Measurements from ENCODE around the gene ACSL5.

ACSL5 gene

DNA sequence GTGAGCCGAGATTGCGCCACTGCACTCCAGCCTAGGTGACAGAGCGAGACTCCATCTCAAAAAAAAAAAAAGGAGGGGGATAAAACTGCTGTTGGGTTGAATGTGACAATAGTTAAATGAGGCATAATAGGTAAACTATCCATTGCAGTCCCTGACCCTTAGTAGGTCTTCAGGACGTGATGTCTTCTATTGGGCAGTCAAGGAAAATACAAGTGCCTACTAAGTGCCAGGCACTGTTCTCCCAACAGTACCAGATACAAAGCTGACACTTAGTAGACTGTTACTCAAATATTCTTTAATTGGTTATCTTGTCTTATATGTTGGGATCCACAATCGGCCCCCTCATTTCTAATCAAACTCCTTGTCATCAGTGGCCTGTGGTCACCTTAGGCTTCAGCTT is 27.1 kb upstream of the ACSL5 start:
- no peak overlapping the region for H3K27ac Mint-ChIP-seq
- peaks cover 15% of the 10 kb centered on the region for H3K27me3 Mint-ChIP-seq (ENCODE audit: low read depth, poor library complexity)
- TF ChIP-seq, protein P1, sequence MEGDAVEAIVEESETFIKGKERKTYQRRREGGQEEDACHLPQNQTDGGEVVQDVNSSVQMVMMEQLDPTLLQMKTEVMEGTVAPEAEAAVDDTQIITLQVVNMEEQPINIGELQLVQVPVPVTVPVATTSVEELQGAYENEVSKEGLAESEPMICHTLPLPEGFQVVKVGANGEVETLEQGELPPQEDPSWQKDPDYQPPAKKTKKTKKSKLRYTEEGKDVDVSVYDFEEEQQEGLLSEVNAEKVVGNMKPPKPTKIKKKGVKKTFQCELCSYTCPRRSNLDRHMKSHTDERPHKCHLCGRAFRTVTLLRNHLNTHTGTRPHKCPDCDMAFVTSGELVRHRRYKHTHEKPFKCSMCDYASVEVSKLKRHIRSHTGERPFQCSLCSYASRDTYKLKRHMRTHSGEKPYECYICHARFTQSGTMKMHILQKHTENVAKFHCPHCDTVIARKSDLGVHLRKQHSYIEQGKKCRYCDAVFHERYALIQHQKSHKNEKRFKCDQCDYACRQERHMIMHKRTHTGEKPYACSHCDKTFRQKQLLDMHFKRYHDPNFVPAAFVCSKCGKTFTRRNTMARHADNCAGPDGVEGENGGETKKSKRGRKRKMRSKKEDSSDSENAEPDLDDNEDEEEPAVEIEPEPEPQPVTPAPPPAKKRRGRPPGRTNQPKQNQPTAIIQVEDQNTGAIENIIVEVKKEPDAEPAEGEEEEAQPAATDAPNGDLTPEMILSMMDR (IDR thresholded peaks at IDR 0.05), result no peak
- H3K4me3 Mint-ChIP-seq, result no peak overlapping the region
- no peaks in the 10 kb centered on the region for H3K36me3 Mint-ChIP-seq (ENCODE audit: low read depth)
- H3K4me1 Mint-ChIP-seq, result no peaks in the 10 kb centered on the region
- no peak for DNase-seq
- no peaks in the 10 kb centered on the region for H3K9me3 Mint-ChIP-seq

DNA sequence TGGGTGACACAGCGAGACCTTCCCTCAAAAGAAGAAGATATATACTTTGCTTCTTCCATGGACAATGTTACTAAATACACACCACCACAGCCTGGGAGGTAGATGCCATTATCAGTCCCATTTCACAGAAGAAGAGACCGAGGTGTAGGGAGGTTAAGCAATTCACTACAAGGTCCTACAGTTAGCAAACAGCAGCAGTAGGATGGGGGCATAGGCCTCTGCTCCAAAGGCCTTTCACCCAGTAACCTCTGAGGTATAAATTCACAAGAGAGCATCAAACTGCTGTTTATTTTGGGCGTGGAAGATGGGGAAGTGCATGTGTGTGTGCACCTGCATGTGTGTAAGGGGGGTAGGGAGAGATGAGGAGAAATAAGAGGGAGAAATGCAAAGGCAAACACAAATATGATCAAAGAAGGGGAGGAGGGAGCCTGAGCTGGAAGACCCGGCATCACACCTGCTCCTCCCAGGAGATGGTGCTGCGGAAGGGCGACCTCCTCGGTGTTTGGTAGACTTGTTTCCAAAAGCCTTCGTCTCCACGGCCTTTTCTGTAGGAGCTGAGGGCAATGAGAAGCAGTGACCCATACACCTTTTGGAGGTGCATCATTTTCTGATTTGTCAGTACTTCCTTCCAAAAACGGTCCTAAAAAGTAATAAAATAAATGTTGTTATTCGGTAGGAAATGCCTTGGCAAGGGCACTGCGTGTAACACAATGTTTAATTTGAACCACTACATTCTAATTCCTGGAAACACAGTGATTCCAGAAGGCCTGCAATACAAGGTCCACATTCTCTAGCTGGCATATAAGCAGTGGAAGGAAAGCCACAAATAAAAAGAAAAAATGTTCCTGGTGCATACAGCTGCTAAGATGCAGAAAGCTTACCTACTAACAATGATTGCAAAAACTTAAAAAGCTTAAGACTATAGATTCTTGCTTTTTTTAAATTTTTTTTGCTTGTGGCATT is 25.9 kb upstream of the ACSL5 start:
- Mint-ChIP-seq H3K9me3 (no peaks in the 10 kb centered on the region), H3K27me3 (ENCODE audit: low read depth, poor library complexity) (peaks cover 11% of the 10 kb centered on the region), H3K27ac (no peak overlapping the region), H3K4me3 (no peak overlapping the region), H3K4me1 (no peaks in the 10 kb centered on the region), H3K36me3 (ENCODE audit: low read depth) (no peaks in the 10 kb centered on the region)
- DNase-seq, result no peak
- TF ChIP-seq, protein P1 (IDR thresholded peaks at IDR 0.05), result no peak

GRCh38 chr10:112348759-112349158 is 25.2 kb upstream of the ACSL5 start:
- Mint-ChIP-seq H3K9me3 (no peaks in the 10 kb centered on the region), H3K27me3 (ENCODE audit: low read depth, poor library complexity) (peaks cover 9% of the 10 kb centered on the region), H3K36me3 (ENCODE audit: low read depth) (no peaks in the 10 kb centered on the region), H3K4me1 (no peaks in the 10 kb centered on the region), H3K27ac (no peak overlapping the region), H3K4me3 (no peak overlapping the region)
- DNase-seq, result no peak
- TF ChIP-seq, protein P1 (IDR thresholded peaks at IDR 0.05), result no peak

DNA sequence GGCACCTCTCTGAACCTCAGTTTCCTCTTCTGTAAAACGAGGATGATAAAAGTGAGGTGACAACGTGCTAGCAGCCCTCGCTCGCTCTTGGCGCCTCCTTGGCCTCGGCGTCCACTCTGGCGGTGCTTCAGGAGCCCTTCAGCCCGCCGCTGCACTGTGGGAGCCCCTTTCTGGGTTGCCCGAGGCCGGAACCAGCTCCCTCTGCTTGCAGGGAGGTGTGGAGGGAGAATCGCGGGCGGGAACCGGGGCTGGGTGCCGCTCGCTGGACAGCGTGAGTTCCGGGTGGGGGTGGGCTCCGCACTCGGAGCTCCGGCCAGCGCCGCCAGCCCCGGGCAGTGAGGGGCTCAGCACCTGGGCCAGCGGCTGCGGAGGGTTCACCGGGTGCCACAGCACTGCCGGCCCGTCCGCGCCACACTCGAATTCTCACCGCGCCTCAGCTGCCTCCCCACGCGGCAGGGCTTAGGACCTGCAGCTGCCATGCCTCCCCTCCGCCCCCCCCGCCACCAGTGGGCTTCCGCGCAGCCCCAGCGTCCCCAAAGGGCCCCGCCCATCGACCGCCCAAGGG is 24.3 kb upstream of the ACSL5 start:
- TF ChIP-seq, protein P1 (IDR thresholded peaks at IDR 0.05), result no peak
- no peaks in the 10 kb centered on the region for H3K9me3 Mint-ChIP-seq
- H3K27ac Mint-ChIP-seq, result no peak overlapping the region
- no peak overlapping the region for H3K4me3 Mint-ChIP-seq
- H3K36me3 Mint-ChIP-seq (ENCODE audit: low read depth), result no peaks in the 10 kb centered on the region
- H3K27me3 Mint-ChIP-seq (ENCODE audit: low read depth, poor library complexity), result peaks cover 9% of the 10 kb centered on the region
- no peak for DNase-seq
- H3K4me1 Mint-ChIP-seq, result no peaks in the 10 kb centered on the region

- TF ChIP-seq, protein P1 (IDR thresholded peaks at IDR 0.05), result no peak
- H3K27ac Mint-ChIP-seq, result no peak overlapping the region
- H3K4me3 Mint-ChIP-seq, result no peak overlapping the region
- no peaks in the 10 kb centered on the region for H3K4me1 Mint-ChIP-seq
- H3K9me3 Mint-ChIP-seq, result no peaks in the 10 kb centered on the region
- peaks cover 8% of the 10 kb centered on the region for H3K27me3 Mint-ChIP-seq (ENCODE audit: low read depth, poor library complexity)
- no peak for DNase-seq
- H3K36me3 Mint-ChIP-seq (ENCODE audit: low read depth), result no peaks in the 10 kb centered on the region
These were observed 22.8 kb upstream of the ACSL5 start for GRCh38 chr10:112351146-112351545.

All from nephron progenitor cell (in vitro differentiated cells).